ENCODE data around the gene EXOSC7. TPM values are rescaled to one million over a fixed set of nuclear protein-coding genes. Genes with fewer than 3 reads are reported as not detected.

Gene EXOSC7
- total RNA-seq, 1 donor from 2014 or later, result 51.2 TPM

DNA sequence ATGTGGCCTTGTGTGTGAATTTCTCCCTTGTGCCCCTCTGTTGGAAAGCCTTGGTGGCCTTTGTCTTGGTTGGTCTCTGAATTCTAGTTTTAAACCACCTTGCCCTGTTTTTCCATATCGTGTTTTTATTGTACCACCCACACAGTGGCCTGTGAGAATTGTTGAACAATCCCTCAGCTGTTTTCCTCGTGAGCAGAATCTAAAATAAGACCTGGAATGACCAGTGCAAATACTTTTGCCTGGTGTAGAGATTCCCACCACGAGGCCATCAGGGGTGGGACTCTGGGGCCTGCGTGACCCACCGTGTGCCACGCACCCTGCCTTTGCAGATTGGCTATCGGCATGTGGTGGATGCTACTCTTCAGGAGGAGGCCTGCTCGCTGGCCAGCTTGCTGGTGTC lies 31.0 kb downstream of the EXOSC7 start:
- Histone ChIP-seq H3K4me3 (no peak overlapping the region), H3K4me1 (peaks cover 9 to 18% of the 10 kb centered on the region in 2 donors), H3K9me3 (no peaks in the 10 kb centered on the region), H3K27ac (no peak overlapping the region), H3K27me3 (no peaks in the 10 kb centered on the region), H3K36me3 (peaks cover 0 to 54% of the 10 kb centered on the region in 2 donors)
- TF ChIP-seq, protein P1, sequence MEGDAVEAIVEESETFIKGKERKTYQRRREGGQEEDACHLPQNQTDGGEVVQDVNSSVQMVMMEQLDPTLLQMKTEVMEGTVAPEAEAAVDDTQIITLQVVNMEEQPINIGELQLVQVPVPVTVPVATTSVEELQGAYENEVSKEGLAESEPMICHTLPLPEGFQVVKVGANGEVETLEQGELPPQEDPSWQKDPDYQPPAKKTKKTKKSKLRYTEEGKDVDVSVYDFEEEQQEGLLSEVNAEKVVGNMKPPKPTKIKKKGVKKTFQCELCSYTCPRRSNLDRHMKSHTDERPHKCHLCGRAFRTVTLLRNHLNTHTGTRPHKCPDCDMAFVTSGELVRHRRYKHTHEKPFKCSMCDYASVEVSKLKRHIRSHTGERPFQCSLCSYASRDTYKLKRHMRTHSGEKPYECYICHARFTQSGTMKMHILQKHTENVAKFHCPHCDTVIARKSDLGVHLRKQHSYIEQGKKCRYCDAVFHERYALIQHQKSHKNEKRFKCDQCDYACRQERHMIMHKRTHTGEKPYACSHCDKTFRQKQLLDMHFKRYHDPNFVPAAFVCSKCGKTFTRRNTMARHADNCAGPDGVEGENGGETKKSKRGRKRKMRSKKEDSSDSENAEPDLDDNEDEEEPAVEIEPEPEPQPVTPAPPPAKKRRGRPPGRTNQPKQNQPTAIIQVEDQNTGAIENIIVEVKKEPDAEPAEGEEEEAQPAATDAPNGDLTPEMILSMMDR (IDR thresholded peaks at IDR 0.05), result no peak
- no peak for DNase-seq (ENCODE audit: low spot score in 2 of 2)
- intact Hi-C loops (cut with DNase I), result no loop called here

DNA sequence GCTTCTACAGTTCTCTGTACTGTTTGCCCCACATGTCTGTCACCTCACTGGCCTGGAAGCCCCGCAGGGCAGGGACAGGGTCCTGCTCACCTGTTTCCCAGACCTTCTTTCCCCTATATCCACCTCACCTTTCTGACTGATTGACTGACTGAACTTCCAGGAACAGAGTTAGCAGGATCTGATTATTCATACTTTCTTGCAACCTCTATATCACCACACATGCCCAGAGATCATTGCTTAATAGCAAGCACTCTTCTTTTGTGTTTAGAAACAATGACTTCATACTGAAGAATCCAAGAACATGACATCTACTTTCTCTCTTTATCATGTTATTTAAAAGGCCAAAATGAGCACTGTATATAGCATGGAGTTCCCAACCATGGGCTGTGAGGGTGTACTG lies 32.1 kb downstream of the EXOSC7 start:
- intact Hi-C loops (cut with DNase I), result no loop called here
- Histone ChIP-seq H3K27ac (peak overlapping the region in 1 of 2 donors; percentile 2), H3K4me3 (no peak overlapping the region), H3K9me3 (no peaks in the 10 kb centered on the region), H3K4me1 (peaks cover 9 to 25% of the 10 kb centered on the region in 2 donors), H3K27me3 (no peaks in the 10 kb centered on the region), H3K36me3 (peaks cover 0 to 44% of the 10 kb centered on the region in 2 donors)
- TF ChIP-seq, protein P1 (IDR thresholded peaks at IDR 0.05), result no peak
- DNase-seq (ENCODE audit: low spot score in 2 of 2), result no peak

DNA sequence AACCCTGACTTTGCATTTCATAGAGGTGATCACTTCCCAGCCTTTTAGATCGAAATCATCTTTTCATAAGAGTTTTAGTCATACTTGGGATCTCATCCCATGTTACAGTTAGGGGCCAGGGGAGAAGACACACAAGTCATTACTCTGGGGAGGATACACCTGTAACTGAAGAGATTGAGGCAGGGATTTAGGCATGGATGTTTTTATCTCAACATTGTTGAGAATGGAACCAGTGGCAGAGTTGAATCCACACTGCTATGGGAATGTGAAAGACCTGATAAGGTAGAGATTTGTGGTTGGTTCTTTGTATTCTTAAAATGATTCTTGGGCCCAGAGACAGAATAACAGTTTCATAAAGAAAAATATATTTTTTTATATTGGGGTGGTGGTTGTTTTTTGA lies 33.8 kb downstream of the EXOSC7 start:
- H3K27me3 ChIP-seq, result no peaks in the 10 kb centered on the region
- TF ChIP-seq, protein P1 (IDR thresholded peaks at IDR 0.05), result no peak
- DNase-seq (ENCODE audit: low spot score in 2 of 2), result no peak
- H3K4me3 ChIP-seq, result no peak overlapping the region
- intact Hi-C loops (cut with DNase I), result loop anchor here (5.0 kb wide), 1 partner anchor 33 kb away; the partner anchor contains the start of genes EXOSC7 and ZDHHC3
- H3K27ac ChIP-seq, result peak overlapping the region; percentile 72 to 90
- no peaks in the 10 kb centered on the region for H3K9me3 ChIP-seq
- peaks cover 0 to 36% of the 10 kb centered on the region in 2 donors for H3K36me3 ChIP-seq
- peaks cover 9 to 25% of the 10 kb centered on the region in 2 donors for H3K4me1 ChIP-seq

DNA sequence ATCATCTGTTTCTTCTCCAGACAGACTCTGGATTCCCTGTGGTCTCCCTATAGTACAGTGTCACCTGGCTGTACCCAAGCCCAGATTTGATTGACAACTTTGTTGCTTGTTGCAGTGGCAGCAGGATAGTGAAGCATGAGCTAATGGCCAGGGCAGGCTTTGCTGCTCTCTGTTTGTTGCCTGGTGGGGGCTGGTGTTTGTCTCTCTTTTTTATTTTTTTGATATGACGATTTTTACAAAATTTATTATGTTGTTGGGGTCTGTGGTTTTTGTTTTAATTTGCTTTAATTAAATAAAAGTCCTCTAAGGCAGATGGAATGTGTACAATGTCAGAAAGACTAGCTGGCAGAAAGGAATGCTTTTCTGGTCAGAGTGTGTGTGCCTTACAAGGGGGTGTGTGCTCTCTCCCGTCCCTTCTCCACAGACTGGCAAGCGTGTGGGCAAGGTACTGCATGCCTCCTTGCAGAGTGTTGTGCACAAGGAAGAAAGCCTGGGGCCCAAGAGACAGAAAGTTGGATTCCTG lies 34.8 kb downstream of the EXOSC7 start:
- H3K36me3 ChIP-seq, result peaks cover 0 to 28% of the 10 kb centered on the region in 2 donors
- peaks cover 9 to 25% of the 10 kb centered on the region in 2 donors for H3K4me1 ChIP-seq

DNA sequence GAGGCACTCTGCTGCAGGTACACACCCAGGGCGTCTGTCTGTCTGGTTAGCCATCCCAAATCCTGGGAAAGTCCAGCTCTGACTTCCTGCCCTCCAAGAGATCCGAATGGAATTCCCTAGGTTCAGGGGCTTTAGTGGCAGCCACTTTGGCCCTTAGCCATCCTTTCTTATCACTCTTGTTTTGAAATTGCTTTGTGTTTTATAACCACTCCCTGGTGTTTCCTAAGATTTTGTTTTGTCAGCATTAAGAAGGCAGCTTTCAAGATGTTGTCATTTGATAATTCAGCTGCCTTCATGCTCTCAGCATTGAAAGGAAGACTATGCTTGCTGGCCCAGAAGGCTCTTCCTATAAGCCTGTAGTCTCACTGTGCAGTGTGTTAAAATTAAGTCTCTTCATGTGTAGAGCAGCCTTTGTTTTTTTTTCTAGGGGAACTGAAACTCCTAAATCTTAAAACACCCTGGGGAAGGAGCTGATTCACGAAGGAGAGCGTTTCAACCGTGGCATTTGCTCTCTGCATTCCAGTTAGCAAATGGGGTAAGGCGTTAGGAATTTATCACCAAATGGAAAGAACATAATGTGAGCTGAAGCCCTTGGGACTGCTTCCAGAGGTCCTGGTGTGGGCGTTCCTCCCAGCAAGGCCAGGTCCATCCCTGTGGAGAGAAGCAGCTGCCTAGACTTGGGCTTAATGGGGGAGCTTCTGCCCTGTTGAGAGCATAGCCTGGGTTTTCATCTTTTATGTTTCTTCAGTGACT lies 35.9 kb downstream of the EXOSC7 start:
- Histone ChIP-seq H3K4me3 (peak overlapping the region; percentile 3 to 38), H3K27ac (peak overlapping the region; percentile 72 to 90), H3K9me3 (no peaks in the 10 kb centered on the region), H3K36me3 (peaks cover 0 to 25% of the 10 kb centered on the region in 2 donors), H3K4me1 (peaks cover 9 to 25% of the 10 kb centered on the region in 2 donors), H3K27me3 (no peaks in the 10 kb centered on the region)
- TF ChIP-seq, protein P1 (IDR thresholded peaks at IDR 0.05), result no peak
- DNase-seq (ENCODE audit: low spot score in 2 of 2), result peak in 1 of 2 donors; percentile 89
- intact Hi-C loops (cut with DNase I), result loop anchor here (2.0 to 5.0 kb wide), 2 partner anchors 15 to 35 kb away; partner anchors contain the start of genes CLEC3B, EXOSC7 and ZDHHC3

More for the DNA sequence above, 34.8 kb downstream of the EXOSC7 start:
- no peak overlapping the region for H3K4me3 ChIP-seq
- no peaks in the 10 kb centered on the region for H3K27me3 ChIP-seq
- peak overlapping the region; percentile 72 to 90 for H3K27ac ChIP-seq
- intact Hi-C loops (cut with DNase I), result loop anchor here (5.0 kb wide), 1 partner anchor 34 kb away; the partner anchor contains the start of genes EXOSC7 and ZDHHC3
- no peak for DNase-seq (ENCODE audit: low spot score in 2 of 2)
- H3K9me3 ChIP-seq, result no peaks in the 10 kb centered on the region
- TF ChIP-seq, protein P1 (IDR thresholded peaks at IDR 0.05), result no peak

Data from ascending aorta (tissue), 2 donors.